22Rv1 (cell line): Measurements from ENCODE around the gene ULK3.

Experiments used
- H3K27ac ChIP-seq: fragments of 450-650 bp; 2 replicates; pipeline ENCODE4 v1.5.1; 2017
- ZFX ChIP-seq: fragments of 450-650 bp; IDR thresholded peaks from 2 replicates; pipeline ENCODE4 v1.6.1; 2017; ENCODE audit warnings: antibody characterized with exemption, borderline replicate concordance
- TF ChIP-seq, protein P1 (sequence below): fragments of 450-650 bp; IDR thresholded peaks from 2 replicates; pipeline ENCODE4 v1.5.1; 2017; ENCODE audit warnings: mild to moderate bottlenecking

ULK3 gene

DNA sequence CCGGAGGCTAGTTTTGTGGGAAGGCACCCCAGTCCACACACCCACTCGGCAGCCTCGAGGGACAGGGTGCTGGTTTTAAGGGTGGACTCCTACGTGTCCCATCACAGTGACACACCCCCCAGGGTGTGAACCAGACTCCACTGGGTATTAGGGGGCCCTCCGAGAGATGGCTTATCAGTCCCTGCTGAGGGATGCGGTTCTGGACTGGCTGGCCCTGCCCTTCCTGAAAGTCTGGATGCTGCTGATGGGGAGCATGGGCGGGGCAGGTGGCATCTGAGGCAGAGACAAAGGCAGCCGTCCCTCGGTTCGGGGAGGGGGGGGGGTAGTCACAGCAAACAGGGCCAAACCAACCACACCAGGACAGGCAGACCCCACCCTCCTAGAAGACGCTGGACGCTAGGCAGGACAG lies 939 bp upstream of the ULK3 start:
- TF ChIP-seq, protein P1, sequence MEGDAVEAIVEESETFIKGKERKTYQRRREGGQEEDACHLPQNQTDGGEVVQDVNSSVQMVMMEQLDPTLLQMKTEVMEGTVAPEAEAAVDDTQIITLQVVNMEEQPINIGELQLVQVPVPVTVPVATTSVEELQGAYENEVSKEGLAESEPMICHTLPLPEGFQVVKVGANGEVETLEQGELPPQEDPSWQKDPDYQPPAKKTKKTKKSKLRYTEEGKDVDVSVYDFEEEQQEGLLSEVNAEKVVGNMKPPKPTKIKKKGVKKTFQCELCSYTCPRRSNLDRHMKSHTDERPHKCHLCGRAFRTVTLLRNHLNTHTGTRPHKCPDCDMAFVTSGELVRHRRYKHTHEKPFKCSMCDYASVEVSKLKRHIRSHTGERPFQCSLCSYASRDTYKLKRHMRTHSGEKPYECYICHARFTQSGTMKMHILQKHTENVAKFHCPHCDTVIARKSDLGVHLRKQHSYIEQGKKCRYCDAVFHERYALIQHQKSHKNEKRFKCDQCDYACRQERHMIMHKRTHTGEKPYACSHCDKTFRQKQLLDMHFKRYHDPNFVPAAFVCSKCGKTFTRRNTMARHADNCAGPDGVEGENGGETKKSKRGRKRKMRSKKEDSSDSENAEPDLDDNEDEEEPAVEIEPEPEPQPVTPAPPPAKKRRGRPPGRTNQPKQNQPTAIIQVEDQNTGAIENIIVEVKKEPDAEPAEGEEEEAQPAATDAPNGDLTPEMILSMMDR: no peak
- TF ChIP-seq ZFX: no peak
- H3K27ac ChIP-seq: peak overlapping the region; percentile 89

DNA sequence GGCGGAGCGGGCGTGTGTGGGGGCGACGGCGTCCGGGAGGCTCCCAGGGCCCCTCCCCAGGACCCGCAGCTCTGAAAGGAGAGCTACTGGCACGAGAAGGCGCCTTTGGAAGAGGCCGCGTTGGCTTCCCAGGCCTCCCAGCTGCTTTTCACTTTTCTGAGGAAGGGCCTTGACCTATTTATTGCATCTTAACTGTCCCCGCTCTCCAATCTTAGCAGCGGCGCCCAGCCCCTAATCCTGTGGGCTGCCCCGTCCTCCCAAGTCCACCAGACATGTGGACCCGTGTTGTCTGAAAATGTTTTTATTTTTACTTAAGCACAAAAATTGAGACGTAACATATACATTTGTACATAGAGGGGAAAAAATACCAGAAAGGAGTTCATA lies 481 bp upstream of the ULK3 start:
- TF ChIP-seq, protein P1: no peak
- TF ChIP-seq ZFX: no peak
- H3K27ac ChIP-seq: peak overlapping the region; percentile 89

DNA sequence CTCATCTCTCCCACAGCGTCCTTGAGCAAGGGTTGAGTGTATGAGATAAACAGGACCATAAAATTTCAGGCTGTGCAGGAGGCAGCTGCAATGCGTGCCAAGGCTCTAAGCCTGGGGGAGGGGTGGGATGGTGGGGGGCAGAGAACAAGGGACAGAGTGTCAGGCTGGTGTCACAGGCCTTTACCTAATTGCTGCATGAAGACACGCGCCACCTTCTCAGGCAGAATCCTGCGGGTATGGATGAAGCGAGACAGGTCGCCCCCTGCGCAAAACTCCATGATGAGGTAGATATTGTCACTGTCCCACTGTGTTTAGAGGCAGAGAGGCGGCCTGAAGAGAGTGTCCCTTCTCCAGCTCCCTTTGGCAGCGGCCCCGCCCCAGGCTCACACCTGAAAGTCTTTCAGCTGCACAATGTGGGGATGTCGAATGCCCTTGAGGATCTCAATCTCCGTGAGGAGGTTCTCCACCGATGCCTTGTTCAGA lies 1.0 kb downstream of the ULK3 start:
- H3K27ac ChIP-seq: peak overlapping the region; percentile 89
- no peak for TF ChIP-seq ZFX
- TF ChIP-seq, protein P1: no peak

DNA sequence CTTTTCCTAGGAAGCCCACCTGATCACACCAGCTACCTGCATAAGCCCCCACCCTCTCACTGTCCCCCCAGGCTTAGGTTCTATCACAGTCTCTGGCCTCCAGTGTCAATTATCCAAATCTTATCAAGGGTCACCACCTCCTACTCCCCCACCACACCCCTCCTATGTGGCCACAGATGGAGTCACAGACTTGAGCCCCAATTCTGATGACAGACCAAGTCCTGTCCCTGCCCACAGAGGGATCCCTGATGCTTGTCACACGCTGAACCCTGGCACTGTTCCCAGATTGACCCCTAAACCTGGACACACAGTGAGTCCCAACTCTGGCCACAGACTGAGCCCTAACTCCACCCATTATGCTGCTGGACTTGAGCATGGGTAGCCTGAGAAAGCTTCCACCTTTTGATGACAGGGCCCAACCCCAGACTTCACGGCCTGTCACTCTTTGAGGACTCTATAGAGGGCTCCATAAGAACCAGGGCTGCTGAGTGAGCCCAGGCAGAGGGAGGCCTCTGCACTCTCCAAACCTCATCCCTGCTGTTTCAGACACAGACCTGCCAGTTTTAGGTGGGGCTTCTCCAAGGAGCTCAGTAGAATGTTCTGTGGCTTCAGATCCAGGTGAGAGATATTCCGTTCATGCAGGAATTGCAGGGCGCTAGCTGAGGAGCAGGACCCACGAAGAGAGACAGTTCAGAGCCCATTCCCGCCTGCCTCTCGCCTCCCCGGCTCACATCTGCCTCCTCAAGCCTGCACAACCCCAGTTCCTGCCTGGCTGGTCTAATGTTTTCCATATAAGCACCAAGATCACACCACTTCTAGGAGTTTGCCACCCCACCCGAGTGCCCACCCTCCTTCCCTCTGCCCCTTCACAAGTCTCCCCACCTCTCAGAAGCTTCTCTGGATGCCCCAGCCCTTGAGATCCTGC lies 1.8 kb downstream of the ULK3 start:
- TF ChIP-seq, protein P1: no peak
- TF ChIP-seq ZFX: no peak
- no peak overlapping the region for H3K27ac ChIP-seq

DNA sequence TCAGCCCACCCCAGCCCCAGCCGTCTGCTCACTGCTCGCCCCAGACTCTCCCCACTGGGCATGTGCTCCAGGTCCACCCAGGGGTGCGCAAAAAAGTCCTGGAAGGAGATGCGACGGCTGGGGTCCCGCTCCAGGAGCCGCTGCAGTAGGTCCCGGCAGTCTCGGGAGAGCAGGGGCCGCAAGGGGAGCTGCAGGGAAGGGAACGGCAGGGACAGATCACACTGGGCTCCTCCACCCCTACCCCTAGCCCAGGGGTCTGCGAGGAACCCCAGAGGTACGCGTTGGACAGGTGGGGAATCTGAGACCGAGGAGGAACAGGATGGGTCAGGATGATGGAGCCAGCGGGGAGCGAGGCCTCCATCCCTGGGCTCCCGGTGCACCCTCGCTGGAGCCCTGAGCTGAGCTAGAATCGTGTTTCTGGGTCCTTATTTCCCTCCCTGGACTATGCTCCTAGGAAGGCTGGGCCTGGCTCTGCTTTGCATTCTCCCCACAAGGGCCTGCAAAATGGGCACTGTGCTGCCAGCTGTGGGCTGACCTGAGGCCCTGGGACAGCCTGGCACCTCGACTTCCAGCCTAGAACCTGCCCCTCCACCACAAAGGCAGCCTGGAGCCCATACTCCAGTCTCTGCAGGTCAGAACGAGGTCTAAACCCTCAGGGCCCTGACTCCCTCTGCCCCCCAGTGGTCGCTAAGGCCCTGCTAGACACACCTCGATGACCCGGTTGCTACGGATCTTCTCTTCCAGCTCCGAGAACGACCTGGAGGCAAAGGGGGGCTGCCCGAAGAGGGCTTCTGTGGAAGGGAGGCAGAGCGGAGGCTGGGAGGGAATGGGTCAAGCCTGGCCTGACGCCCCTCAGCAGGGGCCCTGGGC lies 3.2 kb downstream of the ULK3 start:
- no peak overlapping the region for H3K27ac ChIP-seq
- no peak for TF ChIP-seq ZFX
- TF ChIP-seq, protein P1: 0 out of 2 replicates have a peak, but pooled peaks have one; percentile 6

DNA sequence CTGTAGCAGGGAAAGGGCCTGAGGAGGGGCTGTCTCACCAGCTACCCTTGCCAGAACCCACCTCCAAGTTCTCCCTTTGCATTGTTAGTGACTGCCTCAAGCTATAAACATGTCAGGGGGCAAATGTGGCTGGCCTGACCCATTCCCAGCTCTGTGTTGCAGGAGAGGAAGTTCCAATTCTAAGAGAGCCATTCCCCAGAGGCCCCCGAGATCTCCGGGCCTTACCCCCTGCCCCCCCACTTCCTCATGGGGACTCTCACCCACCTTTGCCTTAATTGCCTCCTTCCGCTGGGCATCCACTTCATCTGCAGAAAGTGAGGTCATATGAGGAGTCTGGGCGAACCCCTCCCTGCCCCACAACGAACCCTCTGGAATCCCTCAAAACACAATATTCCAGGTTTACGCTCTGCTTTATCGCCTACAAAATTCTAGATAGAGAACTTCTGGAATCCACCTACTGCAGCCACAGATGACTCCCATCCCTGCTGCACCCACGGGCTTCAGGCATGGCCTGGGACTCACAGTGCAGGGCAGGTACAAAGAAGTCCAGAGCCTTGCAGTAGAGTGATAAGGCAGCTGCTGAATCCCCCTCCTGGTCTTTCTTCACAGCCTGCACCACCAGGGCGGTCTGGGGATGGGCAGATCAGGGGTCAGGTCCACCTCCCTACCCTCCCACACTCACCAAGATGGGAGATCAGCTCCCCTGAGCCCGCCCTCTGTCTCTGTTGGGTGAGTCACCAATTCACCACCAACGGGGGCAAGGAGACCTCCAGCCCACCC lies 4.0 kb downstream of the ULK3 start:
- no peak for TF ChIP-seq ZFX
- TF ChIP-seq, protein P1: no peak
- no peak overlapping the region for H3K27ac ChIP-seq
